LNCaP clone FGC (cell line): ENCODE results near the gene ZNF746.

ENCODE experiments used
- DNase-seq: peaks from one replicate; pipeline ENCODE4 v3.0.0-alpha.2; 2011; ENCODE audit warnings: low read depth
- H3K4me3 ChIP-seq: 2 replicates; pipeline ENCODE4 v1.5.1; 2011; ENCODE audit warnings: mild to moderate bottlenecking, low read depth, low read length, control low read depth
- TF ChIP-seq, protein P1 (sequence below): IDR thresholded peaks from 2 replicates; pipeline ENCODE4 v1.5.1; 2012; ENCODE audit warnings: mild to moderate bottlenecking; ENCODE audit not compliant: control insufficient read depth, insufficient read depth; ENCODE audit errors: extremely low read depth

Gene ZNF746

DNA sequence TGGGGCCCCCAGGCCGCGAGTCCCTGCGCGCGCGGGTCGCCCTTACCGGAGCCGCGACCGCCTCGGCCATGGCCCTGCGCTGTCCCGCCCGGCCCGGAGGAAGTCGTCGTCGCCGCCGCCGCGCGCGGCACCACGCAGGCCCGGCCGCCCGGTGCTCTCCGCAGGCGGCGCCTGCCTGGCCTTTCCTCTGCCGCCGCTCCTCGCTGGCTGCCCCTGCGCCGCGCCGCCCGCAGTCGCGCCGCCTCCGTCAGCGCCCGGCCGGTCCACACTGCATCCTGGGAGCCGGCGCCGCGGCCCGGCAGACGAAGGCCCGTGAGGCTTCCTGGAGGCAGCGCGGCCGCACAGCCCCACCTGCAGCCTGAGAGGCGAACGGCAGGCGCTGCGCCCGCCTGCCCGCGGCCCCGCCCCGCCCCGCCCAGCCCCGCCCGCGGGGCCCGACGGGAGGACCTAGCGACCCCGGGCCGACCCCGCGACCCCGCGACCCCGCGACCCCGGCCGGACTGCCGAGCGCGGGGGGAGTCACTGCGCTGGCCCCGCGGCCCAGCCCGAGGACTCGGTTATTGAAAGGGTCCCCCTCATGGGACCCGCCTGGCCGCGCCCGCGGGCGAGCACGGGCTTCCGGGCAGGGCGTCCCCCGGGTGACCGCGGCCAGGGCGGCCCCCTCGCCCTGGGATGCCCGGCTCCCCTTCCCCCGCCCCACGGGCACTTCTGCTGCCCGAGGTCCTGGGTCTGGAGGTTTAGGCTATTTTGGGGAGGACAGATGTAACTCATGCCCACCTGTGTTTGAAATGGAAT is at the start of gene ZNF746:
ZNF746 (minus strand) TSS at position 343 of the 795 bp plus-strand sequence; CDS start at position 70, 273 bp downstream.
- TF ChIP-seq, protein P1, sequence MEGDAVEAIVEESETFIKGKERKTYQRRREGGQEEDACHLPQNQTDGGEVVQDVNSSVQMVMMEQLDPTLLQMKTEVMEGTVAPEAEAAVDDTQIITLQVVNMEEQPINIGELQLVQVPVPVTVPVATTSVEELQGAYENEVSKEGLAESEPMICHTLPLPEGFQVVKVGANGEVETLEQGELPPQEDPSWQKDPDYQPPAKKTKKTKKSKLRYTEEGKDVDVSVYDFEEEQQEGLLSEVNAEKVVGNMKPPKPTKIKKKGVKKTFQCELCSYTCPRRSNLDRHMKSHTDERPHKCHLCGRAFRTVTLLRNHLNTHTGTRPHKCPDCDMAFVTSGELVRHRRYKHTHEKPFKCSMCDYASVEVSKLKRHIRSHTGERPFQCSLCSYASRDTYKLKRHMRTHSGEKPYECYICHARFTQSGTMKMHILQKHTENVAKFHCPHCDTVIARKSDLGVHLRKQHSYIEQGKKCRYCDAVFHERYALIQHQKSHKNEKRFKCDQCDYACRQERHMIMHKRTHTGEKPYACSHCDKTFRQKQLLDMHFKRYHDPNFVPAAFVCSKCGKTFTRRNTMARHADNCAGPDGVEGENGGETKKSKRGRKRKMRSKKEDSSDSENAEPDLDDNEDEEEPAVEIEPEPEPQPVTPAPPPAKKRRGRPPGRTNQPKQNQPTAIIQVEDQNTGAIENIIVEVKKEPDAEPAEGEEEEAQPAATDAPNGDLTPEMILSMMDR: peak; percentile 88
- peak within 1 kb of the TSS; percentile 88 for H3K4me3 ChIP-seq
- DNase-seq: peak; percentile 42

DNA sequence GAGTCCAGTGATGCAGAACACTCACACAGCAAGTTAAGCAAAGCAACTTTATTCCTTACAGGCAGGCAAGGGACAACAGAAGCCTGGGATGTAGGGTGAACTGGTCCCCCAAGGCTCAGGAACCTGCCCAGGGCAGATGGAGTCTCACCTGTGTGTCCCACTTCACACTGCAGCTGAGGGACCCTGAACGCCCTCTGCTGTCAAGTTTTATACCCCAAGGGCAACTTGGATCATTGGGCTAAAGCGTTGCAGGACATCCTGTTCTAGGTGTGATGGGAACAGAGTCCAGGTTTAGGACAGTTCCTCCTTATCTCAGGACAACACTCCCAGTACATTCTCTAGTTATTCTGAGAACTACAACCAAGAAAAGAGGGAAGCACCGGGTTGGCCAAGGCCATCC is 49.5 kb upstream of the ZNF746 start:
- DNase-seq: no peak
- TF ChIP-seq, protein P1: peak; percentile 19; the same call in 1 of the 2 replicates

DNA sequence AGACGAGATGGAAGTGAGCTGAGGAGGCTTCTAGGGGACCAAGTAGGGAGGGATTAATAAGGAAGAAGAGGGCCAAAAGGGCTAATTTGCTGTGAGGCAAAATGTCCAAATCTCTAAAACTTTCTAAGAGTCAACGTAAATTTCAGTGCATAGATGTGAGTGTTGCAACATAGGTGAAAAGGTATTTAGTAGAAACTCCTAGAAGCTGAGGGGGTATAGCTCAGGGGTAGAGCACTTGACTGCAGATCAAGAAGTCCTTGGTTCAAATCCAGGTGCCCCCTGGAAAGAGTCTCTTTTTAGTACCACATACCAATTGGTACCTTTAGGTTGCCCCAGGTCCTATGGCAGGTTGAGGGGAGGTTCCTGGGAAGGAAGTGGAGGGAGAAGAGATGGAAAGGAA is 48.7 kb upstream of the ZNF746 start:
- H3K4me3 ChIP-seq: no peak overlapping the region
- TF ChIP-seq, protein P1: no peak

More for the DNA sequence above, 49.5 kb upstream of the ZNF746 start:
- no peak overlapping the region for H3K4me3 ChIP-seq

DNA sequence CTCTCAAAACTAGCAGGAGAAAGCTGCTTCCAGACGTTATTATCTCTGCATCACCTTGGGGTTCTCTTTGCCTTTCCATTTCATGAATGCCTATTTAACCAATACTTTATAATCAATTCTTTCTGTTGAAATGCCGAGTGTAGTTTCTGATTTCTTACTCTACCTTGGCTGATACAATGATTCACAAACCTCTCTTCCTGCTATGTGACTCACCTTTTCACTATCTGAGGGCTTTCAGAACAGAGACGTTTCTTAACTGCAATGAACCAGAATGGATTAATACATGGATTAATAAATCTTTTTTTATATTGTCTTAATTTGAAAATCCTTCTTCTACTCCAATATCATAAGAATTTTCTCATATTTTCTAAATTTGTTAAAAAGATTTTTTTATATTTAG is 46.4 kb upstream of the ZNF746 start:
- H3K4me3 ChIP-seq: no peak overlapping the region
- no peak for DNase-seq
- TF ChIP-seq, protein P1: no peak

More for the DNA sequence above, 48.7 kb upstream of the ZNF746 start:
- DNase-seq: no peak

DNA sequence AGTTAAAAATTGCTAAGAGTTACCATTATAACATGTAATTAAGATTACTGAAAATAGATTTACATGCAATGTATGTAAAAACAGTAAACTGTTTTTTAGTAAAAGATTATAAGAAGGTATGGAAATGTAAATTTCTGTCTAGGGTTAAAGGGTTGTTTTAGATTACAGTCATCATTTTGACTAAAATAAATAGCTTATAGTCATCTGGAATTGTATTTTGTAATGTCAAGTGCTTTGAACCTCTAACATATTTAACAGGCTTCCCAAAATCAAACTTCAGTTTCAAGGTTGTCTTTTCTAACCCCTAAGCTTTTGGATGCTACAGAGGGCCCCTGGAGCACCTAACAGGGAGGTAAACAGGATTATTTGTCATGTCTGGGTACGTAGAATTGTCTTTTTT is 35.0 kb upstream of the ZNF746 start:
- no peak overlapping the region for H3K4me3 ChIP-seq
- DNase-seq: no peak
- TF ChIP-seq, protein P1: no peak

DNA sequence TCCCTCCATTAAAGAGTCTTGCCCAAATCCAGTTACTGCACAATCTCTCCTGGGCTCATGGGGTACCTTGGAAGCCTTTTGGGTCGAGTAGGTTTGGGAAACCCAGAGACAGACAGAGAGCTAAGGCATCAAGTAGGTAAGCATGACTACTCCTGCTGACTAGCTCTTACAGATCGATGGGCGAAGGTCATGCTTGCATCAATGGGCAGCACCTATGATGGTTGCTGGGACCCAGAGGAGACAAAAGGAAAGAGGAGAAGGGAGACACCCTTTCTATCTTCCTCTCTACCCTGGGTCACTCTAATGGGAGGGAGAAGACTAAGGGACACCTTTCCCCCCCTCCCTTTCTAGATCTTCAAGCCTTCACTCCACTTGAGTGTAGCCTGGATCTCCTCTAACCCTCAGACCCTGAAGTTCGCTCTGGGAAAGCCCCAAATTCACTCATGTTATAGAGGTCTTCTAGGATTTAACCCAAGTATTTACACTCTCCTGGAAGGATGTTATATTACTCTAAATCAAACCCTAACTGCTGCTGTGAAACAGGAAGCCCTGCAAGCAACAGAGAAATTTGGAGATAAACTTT is 31.6 kb upstream of the ZNF746 start:
- TF ChIP-seq, protein P1: no peak
- no peak for DNase-seq
- no peak overlapping the region for H3K4me3 ChIP-seq
